A549 (cell line): ENCODE data around the gene PI4K2A. TPM values are rescaled to one million over a fixed set of nuclear protein-coding genes. Genes with fewer than 3 reads are reported as not detected.

ENCODE experiments used
- ATAC-seq, 2 experiments: fragments of 200-7000 bp in 1 of 2; fragments of >200 bp in 1 of 2; cut with Nextera tagmentation in 1 of 2; cut with Tn5 transposase in 1 of 2; 3 replicates each; pipeline versions ENCODE4 v1.8.0 to v1.9.1; 2018 to 2020; ENCODE audit warnings: mild to moderate bottlenecking in 1 of 2, moderate library complexity in 1 of 2
- CTCF ChIA-PET: fragments of 300-600 bp; sonication (Branson Sonifier 250); formaldehyde crosslinking; extraction: SDS; loops from one replicate; lab custom pipeline; 2021; ENCODE audit warnings: antibody characterized with exemption, inconsistent platforms; lab: Yijun Ruan, JAX
- POLR2A ChIA-PET: fragments of 350-600 bp; formaldehyde crosslinking; extraction: SDS; loops from one replicate; lab custom pipeline; 2021; ENCODE audit warnings: antibody characterized with exemption, inconsistent platforms; lab: Yijun Ruan, JAX
- DNase-seq, 2 experiments: peaks; one replicate each; pipeline versions ENCODE4 v3.0.0 to v3.0.0-alpha.2; 2011 to 2016; ENCODE audit warnings: low read depth in 1 of 2, low spot score in 1 of 2
- FAIRE-seq: peaks from 2 replicates; lab custom pipeline; 2011; peaks lifted over from hg19 to GRCh38; lab: Jason Lieb, UNC
- H3K27ac ChIP-seq, 2 experiments: fragments of >200 bp; sonication (Bioruptor Twin); formaldehyde crosslinking; 3 replicates each; pipeline ENCODE4 v1.5.1; 2016 to 2017
- H3K4me1 ChIP-seq: fragments of >200 bp; sonication (Bioruptor Twin); formaldehyde crosslinking; 3 replicates; pipeline ENCODE4 v1.6.1; 2016
- H3K4me2 ChIP-seq: fragments of >200 bp; sonication (Bioruptor Twin); formaldehyde crosslinking; 3 replicates; pipeline ENCODE4 v1.6.1; 2016
- H3K4me3 ChIP-seq: fragments of >200 bp; sonication (Bioruptor Twin); formaldehyde crosslinking; 3 replicates; pipeline ENCODE4 v1.5.1; 2016
- H3K9me3 ChIP-seq: fragments of >200 bp; sonication (Bioruptor Twin); formaldehyde crosslinking; 3 replicates; pipeline ENCODE4 v1.6.1; 2016
- BHLHE40 ChIP-seq: IDR thresholded peaks from 2 replicates; pipeline ENCODE4 v1.6.1; 2012; ENCODE audit warnings: low read depth, low read length, inconsistent platforms
- CEBPB ChIP-seq, 2 experiments: fragments of >200 bp in 1 of 2; sonication (Bioruptor Twin) in 1 of 2; formaldehyde crosslinking in 1 of 2; IDR thresholded peaks; 2 replicates each; pipeline ENCODE4 v1.6.1; 2012 to 2016
- EHF ChIP-seq: fragments of 250-450 bp; sonication (Bioruptor Pico); IDR thresholded peaks from 2 replicates; pipeline ENCODE4 v1.5.0; 2020; ENCODE audit warnings: mild to moderate bottlenecking
- FOSB ChIP-seq: fragments of 250-450 bp; sonication (Bioruptor Pico); IDR thresholded peaks from 2 replicates; pipeline ENCODE4 v1.5.0; 2020; ENCODE audit warnings: mild to moderate bottlenecking, moderate library complexity
- GATA3 ChIP-seq: IDR thresholded peaks from 2 replicates; pipeline ENCODE4 v1.6.1; 2012; ENCODE audit warnings: borderline replicate concordance
- HDAC2 ChIP-seq: fragments of 200-600 bp; sonication (generic); IDR thresholded peaks from 2 replicates; pipeline ENCODE4 v1.6.1; 2016
- HOXA7 ChIP-seq: fragments of 250-450 bp; sonication (Bioruptor Pico); IDR thresholded peaks from 2 replicates; pipeline ENCODE4 v1.5.0; 2020; ENCODE audit warnings: mild to moderate bottlenecking, moderate library complexity
- KDM1A ChIP-seq: fragments of 200-600 bp; sonication (generic); IDR thresholded peaks from 2 replicates; pipeline ENCODE4 v1.6.1; 2016; ENCODE audit warnings: low read depth, mild to moderate bottlenecking
- MAZ ChIP-seq: fragments of 150-350 bp; IDR thresholded peaks from 2 replicates; pipeline ENCODE4 v1.6.1; 2014; ENCODE audit warnings: antibody characterized with exemption, low read depth, low read length, borderline replicate concordance
- MYC ChIP-seq: IDR thresholded peaks from 2 replicates; pipeline ENCODE4 v1.6.1; 2012; ENCODE audit warnings: mild to moderate bottlenecking, inconsistent platforms, low read length, improper control_type of control experiment, borderline replicate concordance
- NFE2L2 ChIP-seq: fragments of 150-350 bp; conservative IDR thresholded peaks from 2 replicates; pipeline ENCODE4 v1.6.1; 2014; ENCODE audit warnings: low read length
- NPAS2 ChIP-seq: fragments of 250-450 bp; sonication (Bioruptor Pico); IDR thresholded peaks from 2 replicates; pipeline ENCODE4 v1.8.0; 2022; ENCODE audit warnings: mild to moderate bottlenecking, moderate library complexity, borderline replicate concordance
- NR3C1 ChIP-seq: fragments of >200 bp; sonication (Bioruptor Twin); formaldehyde crosslinking; IDR thresholded peaks from 3 replicates; pipeline ENCODE4 v1.6.1; 2017
- POLR2A ChIP-seq: IDR thresholded peaks from 2 replicates; pipeline ENCODE4 v1.6.1; 2012; ENCODE audit warnings: mild to moderate bottlenecking, low read length
- POLR2AphosphoS2 ChIP-seq: conservative IDR thresholded peaks from 2 replicates; pipeline ENCODE4 v1.6.1; 2012; ENCODE audit warnings: low read length, improper control_type of control experiment, inconsistent platforms
- RCOR1 ChIP-seq: fragments of 150-350 bp; IDR thresholded peaks from 2 replicates; pipeline ENCODE4 v1.6.1; 2014; ENCODE audit warnings: antibody characterized with exemption, low read length, low read depth
- REST ChIP-seq: fragments of 200-600 bp; sonication (generic); IDR thresholded peaks from 2 replicates; pipeline ENCODE4 v1.6.1; 2016; ENCODE audit warnings: antibody characterized with exemption, mild to moderate bottlenecking, moderate library complexity
- SMC3 ChIP-seq: fragments of >200 bp; sonication (Bioruptor Twin); formaldehyde crosslinking; IDR thresholded peaks from 3 replicates; pipeline ENCODE4 v1.6.1; 2018; ENCODE audit warnings: inconsistent platforms
- TP53 ChIP-seq: fragments of 250-450 bp; sonication (Bioruptor Pico); IDR thresholded peaks from 2 replicates; pipeline ENCODE4 v1.5.0; 2021; ENCODE audit warnings: mild to moderate bottlenecking, moderate library complexity
- ZNF302 ChIP-seq: fragments of 250-450 bp; sonication (Bioruptor Pico); IDR thresholded peaks from 2 replicates; pipeline ENCODE4 v1.9.0; 2021; ENCODE audit warnings: inconsistent platforms, mild to moderate bottlenecking, moderate library complexity
- ZSCAN20 ChIP-seq: fragments of 250-450 bp; sonication (Bioruptor Pico); IDR thresholded peaks from 2 replicates; pipeline ENCODE4 v1.8.0; 2022; ENCODE audit warnings: mild to moderate bottlenecking, moderate library complexity
- WGBS: methylation state at CpG from one replicate; pipeline ENCODE4 v1.1.6; 2017; ENCODE audit errors: missing lambda C conversion rate; 5-methylcytosine and 5-hydroxymethylcytosine counted together
- polyA plus RNA-seq, 4 experiments: library from polyadenylated mRNA; depleted of rRNA in 3 of 4; stranded (reverse); fragments of >200 nt; fragmentation: RNase III in 1 of 4; extraction: RNeasy Plus Mini Kit Qiagen cat#74134 plus additional on column Dnase treatment in 1 of 4; gene quantifications; 2 replicates in 3 of 4; 3 replicates in 1 of 4; pipeline ENCODE4 v1.2.3, GENCODE V29; 2011 to 2017

The PI4K2A gene
- polyA plus RNA-seq, 2 of the 4 experiments (the other 2 are of a cell fraction): 16.6 TPM

- H3K9me3 ChIP-seq: no peaks in the 10 kb centered on the region
- no peak overlapping the region for H3K4me3 ChIP-seq
- POLR2A ChIA-PET: no interaction called here
- 80% methylated on average over 14 of the region's 21 CpGs for WGBS
- DNase-seq (no peak), ATAC-seq (no peak; a peak in 1 of 6 replicates), FAIRE-seq (no peak)
- H3K4me1 ChIP-seq: peaks cover 20% of the 10 kb centered on the region
- peak overlapping the region; percentile 30 to 88; a peak in 3 of 6 replicates for H3K27ac ChIP-seq
- H3K4me2 ChIP-seq: no peak overlapping the region
- CTCF ChIA-PET: interaction anchor here (1.2 to 39.7 kb wide), 5 partner anchors 10 to 138 kb away, joined by 3 to 1048 read pairs (median 5); partner anchors contain the start of genes ANKRD2, C10orf62 and HOGA1
- no peak for TF ChIP-seq REST
Measured at GRCh38 chr10:97601268-97602215, 38.9 kb upstream of the PI4K2A start.

GRCh38 chr10:97607095-97607636 is 33.3 kb upstream of the PI4K2A start:
- Histone ChIP-seq H3K4me3 (no peak overlapping the region), H3K4me2 (no peak overlapping the region), H3K4me1 (peaks cover 18% of the 10 kb centered on the region; the same call in 2 of the 3 replicates), H3K9me3 (no peaks in the 10 kb centered on the region), H3K27ac (peak overlapping the region; percentile 2 to 27; a peak in 1 of 6 replicates)
- CTCF ChIA-PET: interaction anchor here (0.8 to 39.7 kb wide), 3 partner anchors 9 to 53 kb away, joined by 3 to 1048 read pairs (median 3); partner anchors contain the start of genes ANKRD2, C10orf62 and HOGA1
- 95% methylated on average over 4 of the region's 5 CpGs for WGBS
- DNase-seq: no peak
- no peak for ATAC-seq
- POLR2A ChIA-PET: no interaction called here
- TF ChIP-seq GATA3 (no peak), ZSCAN20 (CRISPR knock-in tag) (no peak), BHLHE40 (no peak), FOSB (CRISPR knock-in tag) (no peak), POLR2A (no peak), MYC (no peak), HDAC2 (no peak), CEBPB (IDR thresholded peaks at IDR 0.05) (no peak), HOXA7 (CRISPR knock-in tag) (no peak), SMC3 (no peak)
- FAIRE-seq: no peak

GRCh38 chr10:97608991-97609561 is 31.4 kb upstream of the PI4K2A start:
- peaks cover 17% of the 10 kb centered on the region; the same call in 2 of the 3 replicates for H3K4me1 ChIP-seq
- DNase-seq (no peak), ATAC-seq (no peak), FAIRE-seq (no peak)
- no peak overlapping the region for H3K4me2 ChIP-seq
- H3K27ac ChIP-seq: peak overlapping the region; percentile 25 to 39; a peak in 3 of 6 replicates
- no peaks in the 10 kb centered on the region for H3K9me3 ChIP-seq
- H3K4me3 ChIP-seq: no peak overlapping the region
- TF ChIP-seq NPAS2 (CRISPR knock-in tag): no peak
- no peak for TF ChIP-seq ZNF302 (CRISPR knock-in tag)
- TF ChIP-seq POLR2AphosphoS2: no peak
- TF ChIP-seq EHF (CRISPR knock-in tag): no peak
- no peak for TF ChIP-seq CEBPB (IDR thresholded peaks at IDR 0.05)
- no peak for TF ChIP-seq TP53
- no peak for TF ChIP-seq MAZ
- no peak for TF ChIP-seq HOXA7 (CRISPR knock-in tag)
- TF ChIP-seq FOSB (CRISPR knock-in tag): no peak
- TF ChIP-seq NFE2L2: no peak
- TF ChIP-seq RCOR1: no peak
- TF ChIP-seq KDM1A: no peak
- TF ChIP-seq REST: no peak
- TF ChIP-seq NR3C1: no peak
- WGBS: 78% methylated on average over 13 of the region's 13 CpGs
- ChIA-PET CTCF (interaction anchor here (1.3 to 39.7 kb wide), 6 partner anchors 8 to 144 kb away, joined by 3 to 1048 read pairs (median 38); partner anchors contain the start of genes ANKRD2, C10orf62 and HOGA1), POLR2A (no interaction called here)
